Hematopoietic multipotent progenitor cell treated with erythropoietin and hydrocortisone succinate and interleukin-3 and kit ligand, for 15 days (in vitro differentiated cells): ENCODE results near the gene TNK1.
"Not testable (repeated sequence)": the region's sequence is repeated elsewhere in the genome, so short reads cannot be mapped to it uniquely, and the experiment has no call there.

Experiments used
- DNase-seq: peaks from one replicate; pipeline ENCODE4 v3.0.0-alpha.2; 2015; ENCODE audit warnings: low spot score

Gene TNK1

DNA sequence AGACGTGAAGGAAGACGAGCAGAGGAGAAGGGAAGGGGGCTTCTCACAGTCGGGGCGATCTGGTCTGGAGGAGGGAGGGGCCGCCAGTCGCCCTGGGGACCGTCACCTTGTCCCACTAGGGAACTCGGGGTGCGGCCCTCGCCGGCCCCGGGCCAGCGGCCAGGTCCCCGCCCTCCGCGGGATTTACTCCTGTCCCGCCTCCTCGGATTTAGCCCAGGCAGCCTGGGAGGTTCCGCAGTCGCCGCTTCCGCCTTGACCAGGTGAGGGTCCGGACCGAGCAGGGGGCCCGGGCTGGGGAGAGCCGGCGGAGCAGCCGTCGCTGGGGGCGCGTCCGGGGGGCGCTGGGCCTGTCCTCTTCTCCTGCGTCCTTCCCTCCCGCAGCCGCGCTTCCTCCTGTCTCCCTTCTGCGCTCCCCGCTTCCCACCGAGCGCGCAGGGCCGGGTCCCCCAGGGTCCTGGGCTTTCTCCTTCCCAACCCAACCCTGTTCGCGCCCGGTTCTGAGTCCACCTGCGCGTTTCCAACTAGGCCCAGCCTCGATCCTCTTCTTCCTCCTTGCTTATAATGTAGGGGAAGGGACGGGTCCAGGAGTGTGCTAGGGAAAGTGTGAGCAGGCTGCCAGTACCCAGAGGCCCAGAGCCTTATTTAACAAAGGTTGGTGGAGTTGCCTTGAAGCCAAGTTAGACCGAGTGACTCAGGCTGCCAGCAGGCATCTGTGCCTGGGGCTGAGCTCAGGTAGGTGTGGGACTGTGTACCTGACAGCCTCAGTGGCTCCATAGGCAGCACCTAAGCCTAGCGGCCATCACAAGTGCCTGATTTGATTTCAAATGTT is at the start of gene TNK1:
TNK1 (plus strand) TSS at position 235 of the 829 bp plus-strand sequence. CDS start 1,838 bp downstream, outside the sequence.
- no peak for DNase-seq

- DNase-seq: no peak
These were observed 48.8 kb upstream of the TNK1 start for GRCh38 chr17:7332111-7332510.

GRCh38 chr17:7332600-7333069 is 48.3 kb upstream of the TNK1 start:
- DNase-seq: not testable (repeated sequence)

GRCh38 chr17:7334938-7335538 is 45.9 kb upstream of the TNK1 start:
- DNase-seq: no peak

GRCh38 chr17:7335765-7336164 is 45.1 kb upstream of the TNK1 start:
- DNase-seq: not testable (repeated sequence)

DNA sequence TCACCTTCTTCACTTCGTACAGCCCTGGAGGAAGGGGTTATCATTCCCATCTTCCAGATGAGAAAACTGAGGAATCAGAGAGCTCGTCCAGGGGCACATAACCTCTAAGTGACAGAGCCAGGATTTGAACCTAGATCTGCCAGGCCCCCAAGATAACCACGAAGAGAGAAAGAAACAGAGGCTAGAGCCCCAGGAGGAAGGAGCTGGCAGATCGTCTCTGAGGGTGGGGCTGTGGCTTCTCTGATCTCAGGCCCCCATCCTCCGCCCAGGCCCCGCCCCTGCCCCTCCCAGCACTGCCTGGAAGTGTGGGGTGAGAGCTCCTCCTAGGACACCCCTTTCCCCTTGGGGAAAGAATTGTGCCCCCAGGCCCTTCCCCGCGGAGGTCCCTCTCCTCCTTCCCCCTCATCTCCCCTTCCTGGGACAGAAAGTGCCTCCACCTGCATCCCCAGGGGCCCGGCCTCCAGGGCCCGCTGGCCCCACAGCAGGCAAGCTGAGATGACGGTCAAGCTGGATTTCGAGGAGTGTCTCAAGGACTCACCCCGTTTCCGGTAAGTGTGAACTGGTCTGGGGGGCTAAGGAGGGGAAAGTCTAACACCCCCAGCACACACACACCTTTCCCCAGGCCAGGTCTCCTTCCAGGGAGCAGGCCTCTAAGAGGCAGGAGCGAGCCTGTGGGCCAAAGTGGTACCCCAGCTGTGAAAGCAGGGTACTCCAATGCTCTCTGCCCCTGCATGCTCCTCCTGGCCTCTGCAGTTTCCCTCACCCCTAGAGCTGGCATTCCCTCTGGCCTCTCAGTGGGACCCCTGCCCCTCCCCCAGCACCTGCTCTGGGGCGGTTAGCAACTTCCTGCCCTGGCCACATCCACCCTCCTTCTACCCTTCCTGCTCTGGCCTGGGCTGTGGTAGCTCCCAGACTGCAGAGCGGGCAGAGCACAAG is 44.4 kb upstream of the TNK1 start, which contains the start of gene ACAP1:
ACAP1 (plus strand) TSS at position 290 of the 936 bp plus-strand sequence; CDS start at position 496, 206 bp downstream.
- peak; percentile 77 for DNase-seq

- DNase-seq: not testable (repeated sequence)
These were observed 43.3 kb upstream of the TNK1 start for GRCh38 chr17:7337600-7337999.

DNA sequence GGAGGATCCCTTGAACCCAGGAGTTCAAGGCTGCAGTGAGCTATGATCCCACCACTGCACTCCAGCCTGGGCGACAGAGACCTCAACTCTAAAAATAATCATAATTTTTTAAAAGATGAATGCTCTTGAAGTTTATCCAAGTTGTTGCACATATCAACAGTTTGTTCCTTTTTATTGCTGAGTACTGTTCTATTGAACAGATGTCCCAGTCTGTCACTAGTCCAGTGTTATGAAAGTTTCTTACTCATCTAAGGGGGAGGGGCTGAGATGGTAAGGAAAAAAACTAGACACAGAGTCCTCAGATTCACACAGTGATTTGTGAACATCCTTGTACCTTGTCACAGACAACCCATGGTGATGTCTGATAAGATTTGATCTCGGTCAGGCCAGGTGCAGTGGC is 40.7 kb upstream of the TNK1 start:
- no peak for DNase-seq

- DNase-seq: no peak
These were observed 39.0 kb upstream of the TNK1 start for GRCh38 chr17:7341842-7342241.

- no peak for DNase-seq
These were observed 37.6 kb upstream of the TNK1 start for GRCh38 chr17:7343250-7343649.

DNA sequence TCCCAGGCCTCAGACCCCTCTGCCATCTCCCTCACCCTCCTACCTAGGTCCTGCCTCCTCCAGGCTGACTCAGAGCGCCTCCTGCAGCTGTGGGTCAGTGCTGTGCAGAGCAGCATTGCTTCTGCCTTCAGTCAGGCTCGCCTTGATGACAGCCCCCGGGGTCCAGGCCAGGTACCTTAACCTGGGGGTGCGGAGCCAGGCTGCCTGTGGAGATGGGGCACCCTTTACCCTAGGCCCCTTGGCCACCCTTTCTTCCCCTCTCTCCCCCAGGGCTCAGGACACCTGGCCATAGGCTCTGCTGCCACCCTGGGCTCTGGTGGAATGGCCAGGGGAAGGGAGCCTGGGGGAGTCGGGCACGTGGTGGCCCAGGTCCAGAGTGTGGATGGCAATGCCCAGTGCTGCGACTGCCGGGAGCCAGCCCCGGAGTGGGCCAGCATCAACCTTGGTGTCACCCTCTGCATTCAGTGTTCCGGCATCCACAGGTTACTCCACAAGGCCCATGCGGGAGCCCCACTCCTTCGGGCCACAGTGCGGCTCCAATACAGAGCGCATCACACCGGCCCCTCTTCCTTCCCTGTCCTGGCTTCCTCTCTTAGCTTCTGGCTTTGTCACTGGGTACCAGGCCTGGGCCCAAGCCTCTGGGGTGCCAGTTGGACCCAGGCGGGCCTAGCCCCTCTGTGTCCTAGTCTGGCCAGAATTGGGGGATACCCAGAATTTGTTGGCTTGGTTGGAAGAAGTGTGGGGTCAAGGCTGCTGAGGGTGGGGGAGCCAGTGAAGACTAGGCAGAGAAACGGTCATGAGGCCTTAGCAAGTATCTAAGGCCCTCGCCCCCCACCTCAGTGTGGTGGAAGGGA is 33.9 kb upstream of the TNK1 start:
- no peak for DNase-seq

- DNase-seq: no peak
These were observed 33.0 kb upstream of the TNK1 start for GRCh38 chr17:7347630-7348477.

DNA sequence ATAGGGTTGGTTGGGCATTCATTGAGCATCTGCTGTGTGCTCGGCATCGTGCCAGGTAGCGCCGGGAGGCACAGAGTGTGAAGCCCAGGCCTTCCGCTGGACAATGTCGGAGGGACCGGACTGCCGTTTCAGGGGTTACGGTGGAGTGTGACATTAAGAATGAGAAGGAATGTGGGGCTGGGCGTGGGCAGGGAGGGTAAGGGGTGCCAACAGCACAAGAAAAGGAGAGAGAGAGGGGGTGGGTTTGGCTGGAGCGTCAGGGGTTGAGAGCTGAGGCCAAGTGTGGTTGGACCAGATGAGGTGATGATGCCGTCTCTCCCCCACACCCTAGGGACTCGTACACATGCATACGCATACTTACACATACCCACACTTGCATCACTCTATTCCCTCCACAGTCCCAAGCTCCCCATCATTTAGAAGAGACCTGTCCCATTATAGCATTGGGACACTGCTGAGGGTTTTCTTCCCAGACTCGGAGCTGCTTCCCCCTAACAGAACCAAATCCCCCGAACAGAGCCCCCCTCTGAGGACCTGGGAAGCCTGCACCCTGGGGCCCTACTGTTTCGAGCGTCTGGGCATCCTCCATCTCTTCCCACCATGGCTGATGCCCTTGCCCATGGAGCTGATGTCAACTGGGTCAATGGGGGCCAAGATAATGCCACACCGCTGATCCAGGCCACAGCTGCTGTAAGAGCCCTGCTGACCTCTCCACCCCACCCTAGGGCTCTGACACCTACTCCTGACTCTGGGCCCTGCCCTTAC is 32.2 kb upstream of the TNK1 start:
- DNase-seq: no peak

DNA sequence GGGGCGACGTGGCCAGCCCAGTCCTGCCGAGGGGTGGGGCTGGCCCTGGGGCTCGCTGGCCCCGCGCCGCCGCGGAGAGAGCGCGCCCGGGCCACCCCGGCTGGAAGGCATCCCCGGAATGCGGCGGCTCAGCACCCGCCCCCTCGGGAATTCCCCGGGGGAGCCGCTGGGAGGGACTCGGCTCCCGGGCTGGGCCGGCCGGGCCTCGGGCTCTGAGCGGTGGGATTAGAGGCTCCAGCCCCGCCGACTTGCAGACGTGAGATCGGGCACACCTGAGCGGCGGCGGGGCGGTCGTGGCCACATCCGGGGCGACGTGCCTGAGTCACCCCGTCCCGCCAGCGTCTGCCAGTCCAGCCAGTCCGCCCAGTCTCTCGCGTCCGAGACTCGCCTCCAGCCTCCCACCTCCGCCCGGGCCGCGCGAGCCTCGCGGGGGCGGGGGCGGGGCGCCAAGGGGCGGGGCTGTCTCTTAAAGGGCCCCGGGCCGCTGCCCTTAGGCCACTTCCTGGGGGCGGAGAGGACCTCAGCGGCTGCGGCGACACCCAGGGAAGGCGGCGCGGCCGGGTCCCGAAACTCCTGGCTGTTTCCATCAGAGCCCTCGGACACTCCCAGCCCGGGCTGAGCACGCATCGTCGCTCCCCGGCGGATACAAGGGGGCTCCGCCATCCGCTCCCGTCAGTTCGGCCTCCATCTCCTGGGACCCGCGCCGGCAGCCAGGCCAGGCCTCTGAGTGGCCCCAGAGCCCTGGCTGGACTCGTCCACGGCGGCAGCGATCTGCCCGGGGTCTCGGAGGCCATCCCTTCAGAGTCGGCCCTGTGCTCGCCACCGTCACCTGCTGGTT is 29.0 kb upstream of the TNK1 start, which contains the start of gene KCTD11:
KCTD11 (plus strand) TSS at position 498 of the 838 bp plus-strand sequence.
- peak; percentile 79 for DNase-seq

GRCh38 chr17:7352503-7352889 is 28.4 kb upstream of the TNK1 start:
- no peak for DNase-seq

DNA sequence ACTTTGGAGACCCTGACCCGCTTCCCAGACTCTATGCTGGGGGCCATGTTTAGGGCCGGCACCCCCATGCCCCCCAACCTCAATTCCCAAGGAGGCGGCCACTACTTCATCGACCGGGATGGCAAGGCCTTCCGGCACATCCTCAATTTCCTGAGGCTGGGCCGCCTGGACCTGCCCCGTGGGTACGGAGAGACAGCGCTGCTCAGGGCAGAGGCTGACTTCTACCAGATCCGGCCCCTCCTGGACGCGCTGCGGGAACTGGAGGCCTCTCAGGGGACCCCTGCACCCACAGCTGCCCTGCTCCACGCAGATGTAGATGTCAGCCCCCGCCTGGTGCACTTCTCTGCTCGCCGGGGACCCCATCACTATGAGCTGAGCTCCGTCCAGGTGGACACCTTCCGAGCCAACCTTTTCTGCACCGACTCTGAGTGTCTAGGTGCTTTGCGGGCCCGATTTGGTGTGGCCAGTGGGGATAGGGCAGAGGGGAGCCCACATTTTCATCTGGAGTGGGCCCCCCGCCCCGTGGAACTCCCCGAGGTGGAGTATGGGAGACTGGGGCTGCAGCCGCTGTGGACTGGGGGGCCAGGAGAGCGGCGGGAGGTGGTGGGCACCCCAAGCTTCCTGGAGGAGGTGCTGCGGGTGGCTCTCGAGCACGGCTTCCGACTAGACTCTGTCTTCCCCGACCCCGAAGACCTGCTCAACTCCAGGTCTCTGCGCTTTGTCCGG is 27.8 kb upstream of the TNK1 start:
- DNase-seq: no peak

- DNase-seq: peak; percentile 32
These were observed 26.5 kb upstream of the TNK1 start for GRCh38 chr17:7354262-7354843.
